SK-N-SH (cell line): ENCODE data around the gene SEMA3B. TPM values are rescaled to one million over a fixed set of nuclear protein-coding genes. Genes with fewer than 3 reads are reported as not detected.

Source experiments
- CTCF ChIA-PET: fragments of 300-600, 350-600 bp; formaldehyde crosslinking; extraction: SDS; loops from one replicate; lab custom pipeline; 2021; lab: Yijun Ruan, JAX
- POLR2A ChIA-PET: fragments of 350-600 bp; sonication (Branson Sonifier 250); formaldehyde crosslinking; extraction: SDS; loops from one replicate; lab custom pipeline; 2020; ENCODE audit warnings: antibody characterized with exemption, inconsistent platforms; lab: Yijun Ruan, JAX
- DNase-seq: peaks from one replicate; pipeline ENCODE4 v3.0.0; 2012
- H2AFZ ChIP-seq: fragments of 200-600 bp; sonication (generic); 2 replicates; pipeline ENCODE4 v1.8.1; 2016; ENCODE audit warnings: antibody characterized with exemption, mild to moderate bottlenecking, low read depth
- H3F3A ChIP-seq: fragments of 200-600 bp; sonication (generic); replicated peaks from 2 replicates; pipeline ENCODE3; 2016; ENCODE audit warnings: antibody characterized with exemption, mild to moderate bottlenecking; ENCODE audit not compliant: insufficient read depth
- H3K27ac ChIP-seq, 2 experiments: fragments of 200-500 bp in 1 of 2; fragments of 200-600 bp in 1 of 2; sonication (Bioruptor generic) in 1 of 2; sonication (generic), shearing (Covaris generic) in 1 of 2; 2 replicates each; pipeline versions ENCODE4 v1.5.1 to v1.6.1; 2014 to 2016; ENCODE audit warnings: low read depth in 2 of 2, inconsistent platforms in 1 of 2, low read length in 1 of 2, mild to moderate bottlenecking in 1 of 2, mixed read lengths in 1 of 2
- H3K27me3 ChIP-seq: fragments of 200-600 bp; sonication (generic), shearing (Covaris generic); 2 replicates; pipeline ENCODE4 v1.6.1; 2016; ENCODE audit warnings: mixed run types; ENCODE audit not compliant: insufficient read depth
- H3K36me3 ChIP-seq, 2 experiments: fragments of 200-500 bp in 1 of 2; fragments of 200-600 bp in 1 of 2; sonication (Bioruptor generic) in 1 of 2; sonication (generic) in 1 of 2; replicated peaks in 1 of 2; 2 replicates each; pipeline versions ENCODE3 to v1.5.1; 2014 to 2016; ENCODE audit warnings: low read length in 1 of 2, mild to moderate bottlenecking in 1 of 2; ENCODE audit not compliant: insufficient read depth in 2 of 2, control insufficient read depth in 1 of 2
- H3K4me1 ChIP-seq, 2 experiments: fragments of 200-500 bp in 1 of 2; fragments of 200-600 bp in 1 of 2; sonication (Bioruptor generic) in 1 of 2; sonication (generic), shearing (Covaris generic) in 1 of 2; 2 replicates each; pipeline versions ENCODE4 v1.5.1 to v1.6.1; 2014 to 2016; ENCODE audit warnings: low read depth in 1 of 2, low read length in 1 of 2, mixed run types in 1 of 2; ENCODE audit not compliant: insufficient read depth in 2 of 2, control insufficient read depth in 1 of 2
- H3K4me2 ChIP-seq: fragments of 200-600 bp; sonication (generic), shearing (Covaris generic); 2 replicates; pipeline ENCODE4 v1.6.1; 2017; ENCODE audit warnings: mixed run types
- H3K4me3 ChIP-seq, 2 experiments: fragments of 200-500 bp in 1 of 2; fragments of 200-600 bp in 1 of 2; sonication (Bioruptor generic) in 1 of 2; sonication (generic), shearing (Covaris generic) in 1 of 2; 2 replicates each; pipeline versions ENCODE4 v1.5.1 to v1.8.1; 2014 to 2016; ENCODE audit warnings: low read depth in 2 of 2, inconsistent platforms in 1 of 2, low read length in 1 of 2, mild to moderate bottlenecking in 1 of 2, mixed read lengths in 1 of 2, moderate library complexity in 1 of 2
- H3K79me2 ChIP-seq: fragments of 200-600 bp; sonication (generic); 2 replicates; pipeline ENCODE4 v1.8.1; 2017; ENCODE audit warnings: mild to moderate bottlenecking; ENCODE audit not compliant: insufficient read depth
- H3K9ac ChIP-seq: fragments of 200-600 bp; sonication (generic); 2 replicates; pipeline ENCODE4 v1.6.1; 2017; ENCODE audit warnings: mixed run types
- H3K9me2 ChIP-seq: fragments of 200-600 bp; sonication (generic); 2 replicates; pipeline ENCODE4 v1.6.1; 2017; ENCODE audit warnings: mixed run types
- H3K9me3 ChIP-seq: fragments of 200-600 bp; sonication (generic); 2 replicates; pipeline ENCODE4 v1.6.1; 2017; ENCODE audit warnings: mixed run types, mild to moderate bottlenecking, moderate library complexity
- H4K20me1 ChIP-seq: fragments of 200-600 bp; sonication (generic); 2 replicates; pipeline ENCODE4 v1.6.1; 2017; ENCODE audit warnings: mild to moderate bottlenecking, mixed run types; ENCODE audit not compliant: insufficient read depth
- CHD2 ChIP-seq: fragments of 150-350 bp; IDR thresholded peaks from 2 replicates; pipeline ENCODE4 v1.6.1; 2018; ENCODE audit warnings: low read length; ENCODE audit not compliant: partially characterized antibody
- ELF1 ChIP-seq: IDR thresholded peaks from 2 replicates; pipeline ENCODE4 v1.4.0; 2012
- EP300 ChIP-seq, 2 experiments: IDR thresholded peaks; 2 replicates each; pipeline versions ENCODE4 v1.4.0 to v1.6.1; 2012; ENCODE audit warnings: borderline replicate concordance in 1 of 2, low read depth in 1 of 2, low read length in 1 of 2
- EZH2phosphoT487 ChIP-seq: fragments of 200-600 bp; sonication (generic); IDR thresholded peaks from 2 replicates; pipeline ENCODE4 v1.6.1; 2017; ENCODE audit warnings: low read depth, mixed run types, mild to moderate bottlenecking, antibody characterized with exemption, moderate library complexity, borderline replicate concordance
- FOSL2 ChIP-seq: IDR thresholded peaks from 2 replicates; pipeline ENCODE4 v1.4.0; 2012; ENCODE audit warnings: low read depth, mild to moderate bottlenecking, moderate library complexity, borderline replicate concordance
- FOXJ3 ChIP-seq: sonication (generic); formaldehyde crosslinking; IDR thresholded peaks from 2 replicates; pipeline ENCODE4 v1.5.1; 2020; ENCODE audit warnings: mild to moderate bottlenecking, missing genetic modification reagents
- GATA2 ChIP-seq: sonication (generic); formaldehyde crosslinking; IDR thresholded peaks from 2 replicates; pipeline ENCODE4 v1.5.0; 2020; ENCODE audit warnings: mild to moderate bottlenecking, missing genetic modification reagents
- MXI1 ChIP-seq: IDR thresholded peaks from 2 replicates; pipeline ENCODE4 v1.6.1; 2012; ENCODE audit warnings: mild to moderate bottlenecking, low read depth, low read length, improper control_type of control experiment
- NFIC ChIP-seq: IDR thresholded peaks from 2 replicates; pipeline ENCODE4 v1.4.0; 2012; ENCODE audit warnings: borderline replicate concordance
- RCOR1 ChIP-seq: fragments of 150-350 bp; IDR thresholded peaks from 2 replicates; pipeline ENCODE4 v1.6.1; 2017; ENCODE audit warnings: antibody characterized with exemption, low read length
- SMC3 ChIP-seq: IDR thresholded peaks from 2 replicates; pipeline ENCODE4 v1.6.1; 2012; ENCODE audit warnings: low read depth, low read length, improper control_type of control experiment
- TAF1 ChIP-seq: IDR thresholded peaks from 2 replicates; pipeline ENCODE4 v1.6.1; 2012; ENCODE audit warnings: low read depth, mild to moderate bottlenecking, low read length, moderate library complexity, borderline replicate concordance
- TEAD4 ChIP-seq: IDR thresholded peaks from 2 replicates; pipeline ENCODE4 v1.4.0; 2012; ENCODE audit warnings: mild to moderate bottlenecking, borderline replicate concordance; ENCODE audit not compliant: insufficient read depth
- YY1 ChIP-seq: IDR thresholded peaks from 2 replicates; pipeline ENCODE4 v1.4.0; 2012; ENCODE audit warnings: low read depth, mild to moderate bottlenecking
- WGBS: methylation state at CpG from one replicate; pipeline ENCODE4 v1.1.6; 2017; ENCODE audit warnings: low lambda C conversion rate; 5-methylcytosine and 5-hydroxymethylcytosine counted together
- polyA plus RNA-seq, 3 experiments: library from polyadenylated mRNA; depleted of rRNA; stranded (reverse); fragments of >200 nt; gene quantifications; 2 replicates each; pipeline ENCODE4 v1.2.3, GENCODE V29; 2012
- TF ChIP-seq, protein P1 (sequence below): fragments of 150-350 bp; IDR thresholded peaks from 2 replicates; pipeline ENCODE4 v1.6.1; 2017; ENCODE audit warnings: antibody characterized with exemption, low read length, low read depth, borderline replicate concordance
- TF ChIP-seq, protein P2 (sequence below): fragments of 150-350 bp; IDR thresholded peaks from 2 replicates; pipeline ENCODE4 v1.6.1; 2016; ENCODE audit warnings: mild to moderate bottlenecking, low read depth, low read length
- TF ChIP-seq, protein P3 (sequence below): IDR thresholded peaks from 2 replicates; pipeline ENCODE4 v1.4.0; 2012; ENCODE audit warnings: low read depth, borderline replicate concordance

SEMA3B gene
- polyA plus RNA-seq, 1 of the 3 experiments (the other 2 are of a cell fraction) = 14.9 TPM

DNA sequence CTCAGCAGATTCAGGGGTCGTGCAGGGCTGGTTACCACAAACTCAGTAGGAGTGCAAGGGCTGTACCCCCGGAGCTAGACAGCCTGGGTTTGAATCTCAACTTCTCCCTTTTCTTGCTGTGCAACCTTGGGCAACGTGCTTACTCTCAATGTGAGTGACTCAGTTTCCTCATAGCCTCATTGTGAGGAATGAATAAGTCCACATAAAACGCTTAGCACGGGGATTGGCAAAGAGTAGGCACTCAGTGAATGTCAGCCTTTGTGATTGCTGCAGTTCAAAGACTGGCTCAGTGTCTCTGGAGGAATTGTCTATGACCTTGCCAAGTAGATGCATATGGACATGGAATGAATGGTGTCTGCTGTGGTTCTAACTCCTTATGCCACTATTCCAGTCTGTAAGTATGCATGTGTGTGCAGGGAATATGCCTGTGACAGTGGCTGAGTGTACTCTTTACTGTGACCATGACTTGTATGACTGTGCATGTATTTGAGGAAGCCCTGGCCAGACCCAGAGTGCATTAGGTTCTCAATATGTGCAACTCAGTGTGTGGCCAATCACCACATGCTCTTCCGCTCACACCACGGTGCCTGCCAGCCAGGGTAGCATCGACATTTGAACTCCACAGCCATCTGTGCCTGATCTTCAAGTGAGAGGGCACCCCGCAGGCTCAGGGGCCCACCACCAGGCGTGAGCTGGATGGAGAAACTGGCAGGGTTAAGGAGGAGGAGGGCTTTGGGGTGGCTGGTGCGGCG is 31.2 kb downstream of the SEMA3B start:
- no peak for DNase-seq

DNA sequence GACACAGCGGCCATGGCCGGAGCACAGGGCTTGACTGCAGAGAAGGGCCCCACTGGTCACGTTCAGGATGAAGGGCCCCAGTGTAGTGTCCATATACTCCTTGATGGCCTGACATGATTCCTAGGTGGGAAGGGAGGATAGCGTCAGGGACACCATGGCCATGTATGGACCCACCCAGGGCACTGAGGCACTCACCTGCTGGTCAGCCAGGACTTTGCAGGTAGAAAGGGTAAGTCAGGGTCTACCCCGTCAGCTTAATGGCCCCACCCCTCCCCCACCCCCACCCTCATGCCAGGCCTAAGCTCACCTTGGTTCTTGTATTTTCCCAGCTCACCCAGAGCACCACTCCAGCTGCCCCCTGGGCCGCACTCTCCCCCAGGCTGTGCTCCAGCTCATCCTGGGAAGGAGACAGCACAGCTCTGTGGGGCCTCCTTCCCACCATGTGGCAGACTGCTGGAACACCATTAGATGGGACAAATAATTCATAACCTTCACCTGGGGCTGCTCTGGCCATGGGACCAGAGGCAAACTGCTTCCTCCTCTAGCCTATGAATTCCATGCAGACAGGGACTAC is 31.8 kb downstream of the SEMA3B start:
- peaks cover 10 to 38% of the 10 kb centered on the region in 2 experiments; a peak in 2 of 4 replicates for H3K4me1 ChIP-seq
- no peaks in the 10 kb centered on the region for H3K9me3 ChIP-seq
- no peaks in the 10 kb centered on the region for H3K27me3 ChIP-seq
- POLR2A ChIA-PET = interaction anchor here (0.7 kb wide), 1 partner anchor 23 kb away, joined by 3 read pairs; no protein-coding TSS in a partner anchor
- CTCF ChIA-PET = interaction anchor here (1.0 to 7.7 kb wide), 2 partner anchors 19 to 41 kb away, joined by 3 to 45 read pairs; no protein-coding TSS in a partner anchor
- TF ChIP-seq RCOR1 (no peak), YY1 (no peak), SMC3 (no peak), TAF1 (no peak), EZH2phosphoT487 (no peak), CHD2 (no peak), ELF1 (no peak), GATA2 (CRISPR knock-in tag) (no peak), EP300 (IDR thresholded peaks at IDR 0.05; ENCODE audit: borderline replicate concordance in 1 of 2, low read depth in 1 of 2, low read length in 1 of 2) (no peak), MXI1 (no peak), NFIC (no peak)
- TF ChIP-seq, protein P1, sequence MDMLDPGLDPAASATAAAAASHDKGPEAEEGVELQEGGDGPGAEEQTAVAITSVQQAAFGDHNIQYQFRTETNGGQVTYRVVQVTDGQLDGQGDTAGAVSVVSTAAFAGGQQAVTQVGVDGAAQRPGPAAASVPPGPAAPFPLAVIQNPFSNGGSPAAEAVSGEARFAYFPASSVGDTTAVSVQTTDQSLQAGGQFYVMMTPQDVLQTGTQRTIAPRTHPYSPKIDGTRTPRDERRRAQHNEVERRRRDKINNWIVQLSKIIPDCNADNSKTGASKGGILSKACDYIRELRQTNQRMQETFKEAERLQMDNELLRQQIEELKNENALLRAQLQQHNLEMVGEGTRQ = no peak
- TF ChIP-seq, protein P2, sequence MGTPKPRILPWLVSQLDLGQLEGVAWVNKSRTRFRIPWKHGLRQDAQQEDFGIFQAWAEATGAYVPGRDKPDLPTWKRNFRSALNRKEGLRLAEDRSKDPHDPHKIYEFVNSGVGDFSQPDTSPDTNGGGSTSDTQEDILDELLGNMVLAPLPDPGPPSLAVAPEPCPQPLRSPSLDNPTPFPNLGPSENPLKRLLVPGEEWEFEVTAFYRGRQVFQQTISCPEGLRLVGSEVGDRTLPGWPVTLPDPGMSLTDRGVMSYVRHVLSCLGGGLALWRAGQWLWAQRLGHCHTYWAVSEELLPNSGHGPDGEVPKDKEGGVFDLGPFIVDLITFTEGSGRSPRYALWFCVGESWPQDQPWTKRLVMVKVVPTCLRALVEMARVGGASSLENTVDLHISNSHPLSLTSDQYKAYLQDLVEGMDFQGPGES = no peak
- no peak overlapping the region; a peak in 1 of 4 replicates for H3K27ac ChIP-seq
- no peak for DNase-seq
- H3K79me2 ChIP-seq = peaks cover 7% of the 10 kb centered on the region; the same call in 1 of the 2 replicates
- H4K20me1 ChIP-seq = no peaks in the 10 kb centered on the region
- H3K36me3 ChIP-seq = peaks cover 0 to 6% of the 10 kb centered on the region in 2 experiments
- H3K4me2 ChIP-seq = peak overlapping the region; percentile 86
- 100% methylated on average over 2 of the region's 6 CpGs for WGBS
- H3F3A ChIP-seq = no peaks in the 10 kb centered on the region
- H3K9ac ChIP-seq = no peak overlapping the region
- no peaks in the 10 kb centered on the region for H3K9me2 ChIP-seq
- no peak overlapping the region for H3K4me3 ChIP-seq
- no peak overlapping the region for H2AFZ ChIP-seq

More for the DNA sequence above, 31.2 kb downstream of the SEMA3B start:
- peak overlapping the region; percentile 54 to 79; a peak in 3 of 4 replicates for H3K27ac ChIP-seq
- no peaks in the 10 kb centered on the region for H3K9me2 ChIP-seq
- H3K4me2 ChIP-seq = peak overlapping the region; percentile 86
- H3K4me1 ChIP-seq = peaks cover 10 to 38% of the 10 kb centered on the region in 2 experiments; a peak in 2 of 4 replicates
- ChIA-PET POLR2A (interaction anchor here (0.7 to 1.6 kb wide), 6 partner anchors 15 to 48 kb away, joined by 3 to 6 read pairs (median 4); partner anchors contain the start of gene TUSC2), CTCF (interaction anchor here (1.0 to 7.7 kb wide), 7 partner anchors 11 to 71 kb away, joined by 3 to 45 read pairs (median 4); partner anchors contain the start of gene LSMEM2)
- H4K20me1 ChIP-seq = no peaks in the 10 kb centered on the region
- 55% methylated on average over 8 of the region's 12 CpGs for WGBS
- H3K4me3 ChIP-seq = peak overlapping the region; percentile 52 to 66
- peaks cover 0 to 6% of the 10 kb centered on the region in 2 experiments for H3K36me3 ChIP-seq
- no peaks in the 10 kb centered on the region for H3F3A ChIP-seq
- H3K9me3 ChIP-seq = no peaks in the 10 kb centered on the region
- peak overlapping the region; percentile 80 for H2AFZ ChIP-seq
- H3K9ac ChIP-seq = peak overlapping the region; percentile 62
- TF ChIP-seq, protein P1 = no peak
- TF ChIP-seq FOSL2 = no peak
- TF ChIP-seq, protein P3, sequence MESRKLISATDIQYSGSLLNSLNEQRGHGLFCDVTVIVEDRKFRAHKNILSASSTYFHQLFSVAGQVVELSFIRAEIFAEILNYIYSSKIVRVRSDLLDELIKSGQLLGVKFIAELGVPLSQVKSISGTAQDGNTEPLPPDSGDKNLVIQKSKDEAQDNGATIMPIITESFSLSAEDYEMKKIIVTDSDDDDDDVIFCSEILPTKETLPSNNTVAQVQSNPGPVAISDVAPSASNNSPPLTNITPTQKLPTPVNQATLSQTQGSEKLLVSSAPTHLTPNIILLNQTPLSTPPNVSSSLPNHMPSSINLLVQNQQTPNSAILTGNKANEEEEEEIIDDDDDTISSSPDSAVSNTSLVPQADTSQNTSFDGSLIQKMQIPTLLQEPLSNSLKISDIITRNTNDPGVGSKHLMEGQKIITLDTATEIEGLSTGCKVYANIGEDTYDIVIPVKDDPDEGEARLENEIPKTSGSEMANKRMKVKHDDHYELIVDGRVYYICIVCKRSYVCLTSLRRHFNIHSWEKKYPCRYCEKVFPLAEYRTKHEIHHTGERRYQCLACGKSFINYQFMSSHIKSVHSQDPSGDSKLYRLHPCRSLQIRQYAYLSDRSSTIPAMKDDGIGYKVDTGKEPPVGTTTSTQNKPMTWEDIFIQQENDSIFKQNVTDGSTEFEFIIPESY = no peak
- no peak for TF ChIP-seq FOXJ3 (CRISPR knock-in tag)
- no peak for TF ChIP-seq TEAD4
- no peak for TF ChIP-seq RCOR1
- no peak for TF ChIP-seq SMC3
- H3K27me3 ChIP-seq = no peaks in the 10 kb centered on the region
- H3K79me2 ChIP-seq = peaks cover 7% of the 10 kb centered on the region; the same call in 1 of the 2 replicates
